ENCODE results near the gene HCN1.
A peak's percentile ranks its signal among the peaks of the same experiment; 100 is the strongest.

The HCN1 gene

GRCh38 chr5:45262061-45262590, 434.1 kb downstream of the HCN1 start:
- no peak for TF ChIP-seq CTCF (IDR thresholded peaks at IDR 0.05)

DNA sequence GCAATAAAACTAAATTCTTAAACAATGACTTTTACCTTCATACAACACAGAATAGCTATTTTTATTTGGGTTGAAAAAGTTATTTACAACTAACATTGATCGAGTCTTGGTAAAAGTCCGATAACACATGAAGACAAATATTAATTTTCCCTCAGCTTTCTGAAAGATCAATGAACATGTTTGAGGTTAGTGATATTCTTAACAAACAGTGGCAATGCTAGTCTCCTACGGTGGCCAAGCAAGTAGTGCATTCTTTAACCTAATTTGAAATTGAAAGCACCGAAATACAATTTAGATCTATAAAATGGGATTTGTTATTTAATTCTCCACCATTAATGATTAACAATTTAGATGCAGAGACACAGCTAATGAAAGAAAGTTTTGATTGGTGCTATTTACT, 435.1 kb downstream of the HCN1 start:
- TF ChIP-seq CTCF (IDR thresholded peaks at IDR 0.05): no peak

GRCh38 chr5:45260292-45260691, 435.9 kb downstream of the HCN1 start:
- no peak for TF ChIP-seq CTCF (IDR thresholded peaks at IDR 0.05)

- TF ChIP-seq CTCF (IDR thresholded peaks at IDR 0.05): no peak
Measured at GRCh38 chr5:45252978-45253377, 443.2 kb downstream of the HCN1 start.

DNA sequence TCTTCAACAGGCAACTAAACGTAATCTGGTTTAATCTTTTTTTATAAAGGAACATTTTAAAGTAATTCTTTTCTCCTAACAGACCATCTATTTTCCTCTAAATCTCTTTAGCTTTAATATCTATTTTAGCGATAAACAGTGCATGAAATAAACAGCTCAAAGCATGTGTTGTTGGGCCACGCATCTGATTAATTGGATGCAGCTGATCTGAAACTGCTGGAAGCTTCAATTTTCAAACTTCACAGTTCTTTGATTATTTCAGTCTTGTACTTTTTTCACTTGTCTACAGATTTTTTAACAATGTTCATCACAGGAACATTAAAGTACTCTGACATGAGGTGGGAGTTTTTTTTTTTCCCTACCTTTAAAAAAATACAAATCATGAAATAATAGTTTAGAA, 443.6 kb downstream of the HCN1 start:
- TF ChIP-seq CTCF (IDR thresholded peaks at IDR 0.05): no peak

GRCh38 chr5:45225571-45226031, 470.6 kb downstream of the HCN1 start:
- peak; percentile 41; the same call in 1 of the 2 replicates for TF ChIP-seq CTCF (IDR thresholded peaks at IDR 0.05)

GRCh38 chr5:45205403-45205961, 490.7 kb downstream of the HCN1 start:
- no peak for TF ChIP-seq CTCF (IDR thresholded peaks at IDR 0.05)

All from LNCAP (cell line).